AG04449 (cell line): Measurements from ENCODE around the gene LYAR.

Source experiments
- CTCF ChIA-PET: fragments of 350-600 bp; formaldehyde crosslinking; extraction: SDS; loops from one replicate; lab custom pipeline; 2021; ENCODE audit warnings: antibody characterized with exemption; lab: Yijun Ruan, JAX
- POLR2A ChIA-PET: fragments of 400-600, 350-600 bp; formaldehyde crosslinking; extraction: SDS; loops from one replicate; lab custom pipeline; 2020; ENCODE audit warnings: antibody characterized with exemption, inconsistent platforms; lab: Yijun Ruan, JAX
- DNase-seq: peaks from one replicate; pipeline ENCODE4 v3.0.0-alpha.2; 2010; ENCODE audit warnings: low read depth, low spot score
- H3K4me3 ChIP-seq: 2 replicates; pipeline ENCODE4 v1.5.1; 2011; ENCODE audit warnings: low read depth, mild to moderate bottlenecking, control low read depth, low read length
- CTCF ChIP-seq: IDR thresholded peaks from one replicate; pipeline ENCODE4 v1.5.1; 2011; ENCODE audit warnings: mild to moderate bottlenecking, moderate library complexity, low read length, control low read depth, inconsistent platforms; ENCODE audit not compliant: insufficient read depth; ENCODE audit errors: missing control alignments

LYAR gene

DNA sequence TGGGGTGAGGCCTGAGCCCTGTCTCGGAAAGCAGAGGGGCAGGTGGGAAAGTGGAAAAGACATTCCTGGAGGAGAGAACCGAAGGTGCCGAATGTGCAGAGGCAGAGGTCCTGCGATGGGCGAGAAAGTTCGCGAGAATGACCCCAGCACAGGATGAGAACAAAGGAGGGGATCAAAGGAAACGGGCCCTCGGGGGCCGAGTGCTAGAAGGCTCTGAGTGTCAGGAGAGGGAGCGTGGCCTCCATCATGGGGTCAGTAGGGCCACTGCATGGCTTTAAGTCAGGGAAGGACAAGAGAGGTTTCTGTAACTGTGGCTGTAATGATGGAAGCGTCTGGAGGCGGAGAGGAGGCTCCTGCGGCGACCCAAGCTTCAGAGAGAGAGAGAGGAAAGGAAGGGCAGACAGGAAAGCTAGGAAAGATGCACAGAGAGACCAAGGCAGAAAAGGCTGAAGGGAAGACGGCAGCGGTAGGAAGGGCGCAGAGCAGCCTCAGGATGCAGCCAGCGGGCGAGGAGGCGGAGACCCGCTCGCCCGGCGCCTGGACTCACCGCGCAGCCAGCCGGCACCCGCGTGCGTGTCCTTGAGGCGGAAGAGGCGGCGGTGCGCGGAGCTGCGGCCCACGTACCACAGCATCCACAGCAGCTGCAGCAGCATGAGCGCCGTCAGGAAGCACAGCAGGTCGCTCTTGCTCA, 63.9 kb downstream of the LYAR start:
- CTCF ChIA-PET: interaction anchor here (0.9 kb wide), 1 partner anchor 25 kb away, joined by 3 read pairs; no protein-coding TSS in a partner anchor
- no peak for DNase-seq

More for the DNA sequence above, 63.9 kb downstream of the LYAR start:
- H3K4me3 ChIP-seq: no peak overlapping the region
- TF ChIP-seq CTCF: no peak
- POLR2A ChIA-PET: no interaction called here
